Body of pancreas (tissue), 4 donors: ENCODE measurements around the gene FXR2.
"Not testable (repeated sequence)": the region's sequence is repeated elsewhere in the genome, so short reads cannot be mapped to it uniquely, and the experiment has no call there.

Experiments
- CTCF ChIP-seq, 7 experiments: fragments of 450-650 bp in 4 of 7; fragments of 200-600 bp in 3 of 7; sonication (generic) in 3 of 7; IDR thresholded peaks; one replicate each; pipeline ENCODE4 v1.5.1; 2016 to 2019; ENCODE audit warnings: antibody characterized with exemption in 7 of 7
- POLR2A ChIP-seq, 3 donors: fragments of 450-650 bp; IDR thresholded peaks; one replicate each; pipeline ENCODE4 v1.6.1; 2016; ENCODE audit warnings: antibody characterized with exemption in 3 of 3, mild to moderate bottlenecking in 2 of 3

- TF ChIP-seq CTCF, POLR2A (IDR thresholded peaks at IDR 0.05): not testable (repeated sequence)
Measured at GRCh38 chr17:7597561-7597960, 17.1 kb downstream of the FXR2 start.
